Esophagus (tissue), 2 donors: ENCODE results near the gene ELP5. TPM values are rescaled to one million over a fixed set of nuclear protein-coding genes. Genes with fewer than 3 reads are reported as not detected.

ENCODE experiments used
- H3K27ac ChIP-seq, 2 donors: one replicate each; pipeline ENCODE4 v1.5.1; 2013; ENCODE audit warnings: low read depth in 2 of 2, mild to moderate bottlenecking in 2 of 2, inconsistent platforms in 1 of 2, low read length in 1 of 2, moderate library complexity in 1 of 2
- H3K27me3 ChIP-seq, 2 donors: one replicate each; pipeline ENCODE4 v1.6.1; 2013; ENCODE audit warnings: low read length in 2 of 2, control low read depth in 1 of 2, mild to moderate bottlenecking in 1 of 2; ENCODE audit not compliant: insufficient read depth in 2 of 2, control insufficient read depth in 1 of 2
- H3K36me3 ChIP-seq, 2 donors: one replicate each; pipeline ENCODE4 v1.6.1; 2013; ENCODE audit warnings: low read length in 1 of 2; ENCODE audit not compliant: control insufficient read depth in 2 of 2, insufficient read depth in 2 of 2
- H3K4me1 ChIP-seq, 2 donors: one replicate each; pipeline ENCODE4 v1.6.1; 2013; ENCODE audit warnings: low read length in 1 of 2; ENCODE audit not compliant: control insufficient read depth in 2 of 2, insufficient read depth in 2 of 2
- H3K4me3 ChIP-seq, 2 donors: one replicate each; pipeline ENCODE4 v1.5.1; 2013; ENCODE audit warnings: low read length in 2 of 2, mild to moderate bottlenecking in 2 of 2, low read depth in 1 of 2, moderate library complexity in 1 of 2
- H3K9me3 ChIP-seq, 2 donors: one replicate each; pipeline ENCODE4 v1.6.1; 2013; ENCODE audit warnings: mild to moderate bottlenecking in 2 of 2, low read depth in 1 of 2, low read length in 1 of 2, moderate library complexity in 1 of 2; ENCODE audit not compliant: control insufficient read depth in 2 of 2, insufficient read depth in 1 of 2
- WGBS, 2 donors: extraction: QIAGEN DNeasy Blood & Tissue Kit; methylation state at CpG; one replicate each; pipeline ENCODE4 v1.1.7; 2013; 5-methylcytosine and 5-hydroxymethylcytosine counted together
- polyA plus RNA-seq, 2 donors: library from polyadenylated mRNA; stranded (reverse); fragments of 200-250 nt; gene quantifications; one replicate each; pipeline ENCODE4 v1.2.3, GENCODE V29; 2013
- donor health status: healthy with polysubstance abuse.
- donor health status: Bipolar disorder and iron deficiency.

The ELP5 gene
- polyA plus RNA-seq, 2 donors, result 14.7 to 39.0 TPM

DNA sequence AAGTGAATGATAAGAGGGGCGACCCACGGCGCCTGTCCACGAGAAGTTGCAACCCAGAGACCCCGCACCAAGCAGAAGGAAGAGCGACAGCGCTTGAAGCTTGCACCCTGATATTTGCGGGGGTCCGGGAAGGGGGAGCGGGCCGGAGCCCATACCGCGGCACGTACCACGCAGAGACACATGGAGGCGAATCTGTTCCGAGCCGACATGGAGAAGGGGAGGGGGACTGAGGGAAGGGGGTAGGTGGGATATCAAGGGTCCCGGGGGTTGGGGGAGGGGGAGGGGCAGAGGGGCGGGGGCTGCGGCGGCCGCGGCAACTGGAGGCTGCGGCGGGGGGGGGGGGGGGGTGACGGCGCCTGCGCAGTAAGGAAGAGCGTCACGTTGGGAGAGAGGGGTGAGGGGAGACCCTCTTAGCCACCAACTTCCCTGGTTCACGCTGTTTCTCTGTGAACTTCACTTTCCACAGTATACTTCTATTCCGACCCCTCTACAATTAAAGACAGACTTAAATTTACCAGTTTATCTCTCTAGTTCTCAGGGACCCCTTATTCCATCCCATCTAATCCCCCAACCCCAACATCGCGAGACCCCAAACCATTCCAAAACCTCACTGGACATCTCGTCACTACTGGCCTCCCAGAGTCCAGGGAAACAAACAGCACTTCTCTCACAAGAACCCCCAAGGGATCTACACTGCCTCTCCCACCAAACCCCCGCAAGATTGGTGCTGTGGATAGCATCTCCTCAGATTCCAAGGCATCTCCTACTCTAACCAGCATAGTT lies 40.3 kb upstream of the ELP5 start:
- Histone ChIP-seq H3K27me3 (no peaks in the 10 kb centered on the region), H3K27ac (no peak overlapping the region), H3K4me1 (peaks cover 2 to 4% of the 10 kb centered on the region in 2 donors), H3K36me3 (no peaks in the 10 kb centered on the region), H3K9me3 (no peaks in the 10 kb centered on the region), H3K4me3 (no peak overlapping the region)
- WGBS, 2 donors, result 38 to 56% methylated on average over 17 to 36 of the region's 37 CpGs

- peak overlapping the region in 1 of 2 donors; percentile 68 for H3K27ac ChIP-seq
- H3K4me3 ChIP-seq, result peak overlapping the region in 1 of 2 donors; percentile 42
- H3K36me3 ChIP-seq, result no peaks in the 10 kb centered on the region
- no peaks in the 10 kb centered on the region for H3K27me3 ChIP-seq
- no peaks in the 10 kb centered on the region for H3K9me3 ChIP-seq
- WGBS, 2 donors, result 4 to 8% methylated on average over 15 of the region's 15 CpGs
- H3K4me1 ChIP-seq, result peaks cover 0 to 5% of the 10 kb centered on the region in 2 donors
Measured at GRCh38 chr17:7213895-7214299, 38.1 kb upstream of the ELP5 start.

GRCh38 chr17:7214300-7215135 lies 37.5 kb upstream of the ELP5 start:
- Histone ChIP-seq H3K9me3 (no peaks in the 10 kb centered on the region), H3K4me1 (peaks cover 0 to 6% of the 10 kb centered on the region in 2 donors), H3K4me3 (peak overlapping the region; percentile 40 to 42), H3K27ac (peak overlapping the region; percentile 71 to 88), H3K36me3 (no peaks in the 10 kb centered on the region), H3K27me3 (no peaks in the 10 kb centered on the region)
- WGBS, 2 donors, result 1% methylated on average over 44 to 45 of the region's 45 CpGs

DNA sequence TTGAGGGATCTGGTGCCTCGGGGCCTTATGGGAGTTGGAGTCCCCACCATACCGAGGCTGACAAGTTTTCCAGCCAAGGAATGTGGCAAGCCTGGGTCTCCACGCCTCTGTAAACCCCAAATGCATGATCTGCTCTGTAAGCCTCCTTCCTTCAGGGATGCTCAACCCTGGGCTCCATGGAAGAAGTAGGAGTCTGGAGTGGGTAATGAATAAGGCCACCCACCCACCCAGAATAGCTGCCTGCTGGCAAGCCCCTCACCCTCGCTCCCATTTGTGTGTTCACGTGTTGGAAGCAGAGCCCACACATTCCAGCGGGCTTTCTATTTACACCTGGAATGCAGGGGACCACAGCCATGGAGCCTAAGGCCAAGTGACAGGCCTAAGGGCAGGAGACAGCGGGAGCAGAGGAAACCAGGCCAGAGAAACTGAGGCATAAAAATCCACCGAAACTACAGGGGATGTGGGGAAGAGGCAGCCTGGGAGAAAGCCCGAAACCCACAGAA lies 36.8 kb upstream of the ELP5 start:
- 19 to 25% methylated on average over 9 of the region's 9 CpGs for WGBS, 2 donors
- H3K27ac ChIP-seq, result peak overlapping the region; percentile 71 to 88
- no peaks in the 10 kb centered on the region for H3K36me3 ChIP-seq
- peak overlapping the region in 1 of 2 donors; percentile 40 for H3K4me3 ChIP-seq
- H3K4me1 ChIP-seq, result peaks cover 0 to 7% of the 10 kb centered on the region in 2 donors
- no peaks in the 10 kb centered on the region for H3K9me3 ChIP-seq
- H3K27me3 ChIP-seq, result no peaks in the 10 kb centered on the region

DNA sequence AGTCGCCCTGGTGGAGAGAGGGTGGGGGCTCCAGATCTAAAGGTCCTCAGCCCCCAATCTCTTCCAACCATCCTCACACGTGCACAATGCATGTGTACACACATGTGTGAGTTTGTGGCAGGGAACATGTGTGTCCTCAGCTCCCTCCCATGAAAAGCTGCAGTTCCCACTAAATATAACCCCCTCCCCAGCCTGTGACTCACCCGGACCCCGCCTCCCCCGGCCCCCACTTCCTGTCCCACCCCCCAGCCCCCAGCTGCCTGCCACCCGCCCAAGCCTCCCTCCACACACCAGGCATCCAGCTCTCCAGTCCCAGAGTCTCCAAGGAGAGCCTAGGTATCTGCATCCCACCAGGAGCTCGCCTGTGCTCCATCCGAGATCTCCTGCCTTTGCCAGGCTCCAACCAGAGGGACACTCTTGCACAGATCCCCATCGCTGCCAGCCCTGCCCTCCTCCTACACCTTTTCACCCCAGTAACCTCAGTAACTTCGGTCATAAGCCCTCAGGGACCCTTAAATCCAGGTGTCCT lies 36.3 kb upstream of the ELP5 start:
- H3K27me3 ChIP-seq, result no peaks in the 10 kb centered on the region
- H3K36me3 ChIP-seq, result no peaks in the 10 kb centered on the region
- peak overlapping the region; percentile 51 to 88 for H3K27ac ChIP-seq
- WGBS, 2 donors, result 17 to 21% methylated on average over 10 of the region's 10 CpGs
- no peaks in the 10 kb centered on the region for H3K9me3 ChIP-seq
- H3K4me1 ChIP-seq, result peaks cover 0 to 7% of the 10 kb centered on the region in 2 donors
- no peak overlapping the region for H3K4me3 ChIP-seq

GRCh38 chr17:7216242-7217112 lies 35.5 kb upstream of the ELP5 start:
- Histone ChIP-seq H3K4me1 (peaks cover 2 to 14% of the 10 kb centered on the region in 2 donors), H3K36me3 (peaks cover 0 to 3% of the 10 kb centered on the region in 2 donors), H3K27me3 (no peaks in the 10 kb centered on the region), H3K4me3 (peak overlapping the region; percentile 6 to 49), H3K27ac (peak overlapping the region; percentile 27 to 35), H3K9me3 (no peaks in the 10 kb centered on the region)
- WGBS, 2 donors, result 22 to 27% methylated on average over 7 of the region's 7 CpGs

GRCh38 chr17:7217113-7217987 lies 34.7 kb upstream of the ELP5 start:
- Histone ChIP-seq H3K36me3 (peaks cover 0 to 11% of the 10 kb centered on the region in 2 donors), H3K4me1 (peaks cover 7 to 15% of the 10 kb centered on the region in 2 donors), H3K27me3 (no peaks in the 10 kb centered on the region), H3K4me3 (peak overlapping the region; percentile 6 to 49), H3K27ac (peak overlapping the region; percentile 35 to 50), H3K9me3 (no peaks in the 10 kb centered on the region)
- WGBS, 2 donors, result 3 to 5% methylated on average over 29 to 32 of the region's 32 CpGs

DNA sequence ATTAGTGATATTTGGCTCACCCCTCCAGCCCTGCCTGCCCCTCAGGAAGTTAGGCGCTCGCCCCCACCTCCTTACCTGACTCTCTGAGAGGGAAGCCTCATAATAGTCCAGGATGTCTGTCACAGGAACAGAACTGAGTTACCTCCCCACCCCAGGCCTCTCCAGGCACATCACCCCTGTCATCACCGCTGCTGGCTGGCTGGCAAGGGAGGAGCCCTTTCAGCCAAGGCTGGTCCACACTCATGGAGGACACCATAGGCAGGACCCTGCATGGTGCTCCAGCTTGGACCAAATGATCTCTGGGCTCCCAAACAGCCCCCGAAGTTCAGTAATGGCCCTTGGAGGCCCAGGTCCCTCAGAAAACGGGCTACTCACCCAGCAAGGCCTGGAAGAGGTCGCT lies 33.8 kb upstream of the ELP5 start:
- Histone ChIP-seq H3K27me3 (no peaks in the 10 kb centered on the region), H3K27ac (peak overlapping the region; percentile 35 to 50), H3K36me3 (peaks cover 5 to 19% of the 10 kb centered on the region in 2 donors), H3K4me3 (no peak overlapping the region), H3K9me3 (no peaks in the 10 kb centered on the region), H3K4me1 (peaks cover 7 to 15% of the 10 kb centered on the region in 2 donors)
- 52 to 65% methylated on average over 6 of the region's 6 CpGs for WGBS, 2 donors
